HepG2 (cell line): ENCODE data around the gene DSCAML1. TPM values are rescaled to one million over a fixed set of nuclear protein-coding genes. Genes with fewer than 3 reads are reported as not detected.

Source experiments
- ARNT2 ChIP-seq: sonication (generic); formaldehyde crosslinking; IDR thresholded peaks from 2 replicates; pipeline ENCODE4 v1.8.0; 2022; ENCODE audit warnings: mild to moderate bottlenecking, low read depth, missing genetic modification reagents, moderate library complexity
- CBFB ChIP-seq: sonication (generic); formaldehyde crosslinking; IDR thresholded peaks from 2 replicates; pipeline ENCODE4 v1.4.0; 2020; ENCODE audit warnings: missing genetic modification reagents
- IKZF1 ChIP-seq: fragments of 450-650 bp; IDR thresholded peaks from 2 replicates; pipeline ENCODE4 v1.7.1; 2016
- KDM4B ChIP-seq: sonication (generic); formaldehyde crosslinking; IDR thresholded peaks from 2 replicates; pipeline ENCODE4 v1.4.0; 2020; ENCODE audit warnings: missing genetic modification reagents
- MED13 ChIP-seq: sonication (generic); formaldehyde crosslinking; IDR thresholded peaks from 2 replicates; pipeline ENCODE4 v1.5.0; 2020; ENCODE audit warnings: missing genetic modification reagents
- NR3C1 ChIP-seq: sonication (generic); formaldehyde crosslinking; IDR thresholded peaks from 2 replicates; pipeline ENCODE4 v1.4.0; 2020; ENCODE audit warnings: missing genetic modification reagents
- SIN3B ChIP-seq: fragments of 150-350 bp; IDR thresholded peaks from 2 replicates; pipeline ENCODE4 v1.6.1; 2014; ENCODE audit warnings: low read length
- SOX13 ChIP-seq, 3 experiments: fragments of 450-650 bp in 1 of 3; sonication (generic) in 1 of 3; formaldehyde crosslinking in 1 of 3; IDR thresholded peaks in 2 of 3; conservative IDR thresholded peaks in 1 of 3; 2 replicates each; pipeline versions ENCODE4 v1.5.0 to v1.6.1; 2016 to 2020; ENCODE audit warnings: antibody characterized with exemption in 1 of 3, mild to moderate bottlenecking in 1 of 3, missing compliant biosample characterization in 1 of 3, missing genetic modification reagents in 1 of 3, moderate library complexity in 1 of 3
- SOX5 ChIP-seq: IDR thresholded peaks from 2 replicates; pipeline ENCODE4 v1.6.1; 2016; ENCODE audit warnings: borderline replicate concordance
- SSRP1 ChIP-seq: IDR thresholded peaks from 2 replicates; pipeline ENCODE4 v1.6.1; 2016; ENCODE audit warnings: control low read depth
- U2AF2 ChIP-seq: fragments of 200-400 bp; formaldehyde crosslinking; IDR thresholded peaks from 2 replicates; pipeline ENCODE4 v1.6.1; 2017; ENCODE audit warnings: low read depth, mild to moderate bottlenecking, low read length
- ZKSCAN1 ChIP-seq: fragments of 150-350 bp; IDR thresholded peaks from 2 replicates; pipeline ENCODE4 v1.6.1; 2014; ENCODE audit warnings: low read length
- ZNF10 ChIP-seq: sonication (generic); formaldehyde crosslinking; IDR thresholded peaks from 2 replicates; pipeline ENCODE4 v1.4.0; 2020; ENCODE audit warnings: mild to moderate bottlenecking, low read depth, missing genetic modification reagents, borderline replicate concordance
- ZNF138 ChIP-seq: sonication (generic); formaldehyde crosslinking; IDR thresholded peaks from 2 replicates; pipeline ENCODE4 v1.5.0; 2020; ENCODE audit warnings: mild to moderate bottlenecking, low read depth, missing genetic modification reagents
- ZNF616 ChIP-seq: sonication (generic); formaldehyde crosslinking; IDR thresholded peaks from 2 replicates; pipeline ENCODE4 v1.5.0; 2020; ENCODE audit warnings: low read depth, mild to moderate bottlenecking, missing genetic modification reagents
- ZNF737 ChIP-seq: sonication (generic); formaldehyde crosslinking; IDR thresholded peaks from 2 replicates; pipeline ENCODE4 v1.5.0; 2020; ENCODE audit warnings: missing genetic modification reagents, mild to moderate bottlenecking, borderline replicate concordance
- ZNF879 ChIP-seq: sonication (generic); formaldehyde crosslinking; IDR thresholded peaks from 2 replicates; pipeline ENCODE4 v1.8.1; 2023; ENCODE audit warnings: missing genetic modification reagents
- ZZZ3 ChIP-seq: sonication (generic); formaldehyde crosslinking; IDR thresholded peaks from 2 replicates; pipeline ENCODE4 v1.4.0; 2020; ENCODE audit warnings: missing genetic modification reagents, mild to moderate bottlenecking, borderline replicate concordance
- polyA plus RNA-seq, 8 experiments: library from polyadenylated mRNA; depleted of rRNA in 3 of 8; stranded (reverse) in 7 of 8; unstranded in 1 of 8; fragments of >200 nt; fragmentation: Illumina TruSeq in 4 of 8; extraction: Trizol in 4 of 8; gene quantifications; 2 replicates each; pipeline versions ENCODE4 v1.2.1 to v1.2.3, GENCODE V29; 2011 to 2016; ENCODE audit warnings: low read depth in 4 of 8, missing spikeins in 1 of 8, mixed read lengths in 1 of 8; ENCODE audit not compliant: insufficient read depth in 1 of 8
- total RNA-seq, 5 experiments: library from RNA; depleted of rRNA; stranded (reverse); fragments of >200 nt; fragmentation: Illumina TruSeq; extraction: Trizol; gene quantifications; 2 replicates each; pipeline ENCODE4 v1.2.3, GENCODE V29; 2016; ENCODE audit warnings: low read depth in 1 of 5
- TF ChIP-seq, protein P1 (sequence below), 2 experiments: IDR thresholded peaks; 2 replicates each; pipeline ENCODE4 v1.6.1; 2011 to 2012; ENCODE audit warnings: low read length in 2 of 2, borderline replicate concordance in 1 of 2, low read depth in 1 of 2, mild to moderate bottlenecking in 1 of 2, moderate library complexity in 1 of 2
- TF ChIP-seq, protein P2 (sequence below): IDR thresholded peaks from 2 replicates; pipeline ENCODE4 v1.6.1; 2016; ENCODE audit warnings: low read depth, borderline replicate concordance
- TF ChIP-seq, protein P3 (sequence below): sonication (generic); formaldehyde crosslinking; IDR thresholded peaks from 2 replicates; pipeline ENCODE4 v1.8.0; 2022; ENCODE audit warnings: mild to moderate bottlenecking, missing genetic modification reagents, borderline replicate concordance
- TF ChIP-seq, protein P4 (sequence below): sonication (generic); formaldehyde crosslinking; IDR thresholded peaks from 2 replicates; pipeline ENCODE4 v1.4.0; 2020; ENCODE audit warnings: missing genetic modification reagents, borderline replicate concordance

Gene DSCAML1
- total and polyA plus RNA-seq, 2 of the 13 experiments (the other 11 are each of a cell fraction or from before 2014, with no cell fraction given) = 0.29 to 0.40 TPM

DNA sequence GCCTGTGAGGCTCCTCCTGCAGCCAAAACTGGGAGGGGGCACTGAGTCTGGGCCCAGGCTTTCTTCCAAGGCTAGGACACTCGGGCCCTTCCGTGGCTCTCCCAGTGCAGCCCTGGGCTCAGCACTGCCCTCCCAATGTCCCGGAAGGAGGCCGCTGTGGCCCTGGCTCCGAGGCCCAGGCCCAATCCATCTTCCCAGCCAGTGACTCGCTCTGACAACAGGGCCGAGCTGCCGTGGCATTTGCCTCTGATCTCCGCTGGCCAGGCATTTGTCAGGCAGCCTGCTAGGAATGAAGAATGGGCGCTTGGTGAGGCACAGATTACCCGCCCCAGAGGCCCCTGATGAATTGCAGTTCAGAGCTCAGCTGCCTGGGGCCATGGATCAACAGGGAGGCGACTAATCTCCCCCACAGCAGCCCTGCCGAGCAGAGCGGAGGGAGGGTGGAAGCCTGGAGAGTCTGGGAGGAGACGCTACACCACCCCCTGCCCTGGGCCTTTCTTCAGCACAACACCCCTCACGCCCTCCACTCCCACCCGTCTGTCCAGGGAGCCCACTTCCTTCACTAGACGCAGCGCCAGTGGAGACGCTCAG lies 19.2 kb upstream of the DSCAML1 start (continued):
- TF ChIP-seq, protein P1, sequence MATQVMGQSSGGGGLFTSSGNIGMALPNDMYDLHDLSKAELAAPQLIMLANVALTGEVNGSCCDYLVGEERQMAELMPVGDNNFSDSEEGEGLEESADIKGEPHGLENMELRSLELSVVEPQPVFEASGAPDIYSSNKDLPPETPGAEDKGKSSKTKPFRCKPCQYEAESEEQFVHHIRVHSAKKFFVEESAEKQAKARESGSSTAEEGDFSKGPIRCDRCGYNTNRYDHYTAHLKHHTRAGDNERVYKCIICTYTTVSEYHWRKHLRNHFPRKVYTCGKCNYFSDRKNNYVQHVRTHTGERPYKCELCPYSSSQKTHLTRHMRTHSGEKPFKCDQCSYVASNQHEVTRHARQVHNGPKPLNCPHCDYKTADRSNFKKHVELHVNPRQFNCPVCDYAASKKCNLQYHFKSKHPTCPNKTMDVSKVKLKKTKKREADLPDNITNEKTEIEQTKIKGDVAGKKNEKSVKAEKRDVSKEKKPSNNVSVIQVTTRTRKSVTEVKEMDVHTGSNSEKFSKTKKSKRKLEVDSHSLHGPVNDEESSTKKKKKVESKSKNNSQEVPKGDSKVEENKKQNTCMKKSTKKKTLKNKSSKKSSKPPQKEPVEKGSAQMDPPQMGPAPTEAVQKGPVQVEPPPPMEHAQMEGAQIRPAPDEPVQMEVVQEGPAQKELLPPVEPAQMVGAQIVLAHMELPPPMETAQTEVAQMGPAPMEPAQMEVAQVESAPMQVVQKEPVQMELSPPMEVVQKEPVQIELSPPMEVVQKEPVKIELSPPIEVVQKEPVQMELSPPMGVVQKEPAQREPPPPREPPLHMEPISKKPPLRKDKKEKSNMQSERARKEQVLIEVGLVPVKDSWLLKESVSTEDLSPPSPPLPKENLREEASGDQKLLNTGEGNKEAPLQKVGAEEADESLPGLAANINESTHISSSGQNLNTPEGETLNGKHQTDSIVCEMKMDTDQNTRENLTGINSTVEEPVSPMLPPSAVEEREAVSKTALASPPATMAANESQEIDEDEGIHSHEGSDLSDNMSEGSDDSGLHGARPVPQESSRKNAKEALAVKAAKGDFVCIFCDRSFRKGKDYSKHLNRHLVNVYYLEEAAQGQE (IDR thresholded peaks at IDR 0.05; ENCODE audit: borderline replicate concordance in 1 of 2, low read depth in 1 of 2, low read length in 2 of 2) = no peak
- TF ChIP-seq ZNF879 = no peak
- TF ChIP-seq U2AF2 = no peak; the same call in 1 of the 2 replicates
- no peak for TF ChIP-seq ZKSCAN1
- no peak for TF ChIP-seq ZNF10 (CRISPR knock-in tag)
- no peak for TF ChIP-seq ZNF737
- no peak for TF ChIP-seq IKZF1
- TF ChIP-seq ZNF616 = no peak
- no peak for TF ChIP-seq KDM4B
- no peak for TF ChIP-seq SOX5
- TF ChIP-seq SSRP1 (CRISPR knock-in tag) = no peak
- TF ChIP-seq CBFB = no peak
- no peak for TF ChIP-seq ARNT2 (CRISPR knock-in tag)
- TF ChIP-seq SIN3B = no peak
- TF ChIP-seq SOX13 (IDR thresholded peaks at IDR 0.05) = no peak
- TF ChIP-seq SOX13 (CRISPR knock-in tag; conservative IDR thresholded peaks at IDR 0.05 in 1 of 2, IDR thresholded peaks at IDR 0.05 in 1 of 2) = no peak
- TF ChIP-seq MED13 (CRISPR knock-in tag) = no peak
- no peak for TF ChIP-seq ZZZ3 (CRISPR knock-in tag)
- TF ChIP-seq NR3C1 (CRISPR knock-in tag) = no peak
- TF ChIP-seq, protein P2, sequence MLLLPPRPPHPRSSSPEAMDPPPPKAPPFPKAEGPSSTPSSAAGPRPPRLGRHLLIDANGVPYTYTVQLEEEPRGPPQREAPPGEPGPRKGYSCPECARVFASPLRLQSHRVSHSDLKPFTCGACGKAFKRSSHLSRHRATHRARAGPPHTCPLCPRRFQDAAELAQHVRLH (CRISPR knock-in tag) = no peak
- TF ChIP-seq, protein P3, sequence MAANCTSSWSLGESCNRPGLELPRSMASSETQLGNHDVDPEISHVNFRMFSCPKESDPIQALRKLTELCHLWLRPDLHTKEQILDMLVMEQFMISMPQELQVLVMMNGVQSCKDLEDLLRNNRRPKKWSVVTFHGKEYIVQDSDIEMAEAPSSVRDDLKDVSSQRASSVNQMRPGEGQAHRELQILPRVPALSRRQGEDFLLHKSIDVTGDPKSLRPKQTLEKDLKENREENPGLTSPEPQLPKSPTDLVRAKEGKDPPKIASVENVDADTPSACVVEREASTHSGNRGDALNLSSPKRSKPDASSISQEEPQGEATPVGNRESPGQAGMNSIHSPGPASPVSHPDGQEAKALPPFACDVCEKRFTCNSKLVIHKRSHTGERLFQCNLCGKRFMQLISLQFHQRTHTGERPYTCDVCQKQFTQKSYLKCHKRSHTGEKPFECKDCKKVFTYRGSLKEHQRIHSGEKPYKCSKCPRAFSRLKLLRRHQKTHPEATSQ (CRISPR knock-in tag) = no peak
- TF ChIP-seq, protein P4, sequence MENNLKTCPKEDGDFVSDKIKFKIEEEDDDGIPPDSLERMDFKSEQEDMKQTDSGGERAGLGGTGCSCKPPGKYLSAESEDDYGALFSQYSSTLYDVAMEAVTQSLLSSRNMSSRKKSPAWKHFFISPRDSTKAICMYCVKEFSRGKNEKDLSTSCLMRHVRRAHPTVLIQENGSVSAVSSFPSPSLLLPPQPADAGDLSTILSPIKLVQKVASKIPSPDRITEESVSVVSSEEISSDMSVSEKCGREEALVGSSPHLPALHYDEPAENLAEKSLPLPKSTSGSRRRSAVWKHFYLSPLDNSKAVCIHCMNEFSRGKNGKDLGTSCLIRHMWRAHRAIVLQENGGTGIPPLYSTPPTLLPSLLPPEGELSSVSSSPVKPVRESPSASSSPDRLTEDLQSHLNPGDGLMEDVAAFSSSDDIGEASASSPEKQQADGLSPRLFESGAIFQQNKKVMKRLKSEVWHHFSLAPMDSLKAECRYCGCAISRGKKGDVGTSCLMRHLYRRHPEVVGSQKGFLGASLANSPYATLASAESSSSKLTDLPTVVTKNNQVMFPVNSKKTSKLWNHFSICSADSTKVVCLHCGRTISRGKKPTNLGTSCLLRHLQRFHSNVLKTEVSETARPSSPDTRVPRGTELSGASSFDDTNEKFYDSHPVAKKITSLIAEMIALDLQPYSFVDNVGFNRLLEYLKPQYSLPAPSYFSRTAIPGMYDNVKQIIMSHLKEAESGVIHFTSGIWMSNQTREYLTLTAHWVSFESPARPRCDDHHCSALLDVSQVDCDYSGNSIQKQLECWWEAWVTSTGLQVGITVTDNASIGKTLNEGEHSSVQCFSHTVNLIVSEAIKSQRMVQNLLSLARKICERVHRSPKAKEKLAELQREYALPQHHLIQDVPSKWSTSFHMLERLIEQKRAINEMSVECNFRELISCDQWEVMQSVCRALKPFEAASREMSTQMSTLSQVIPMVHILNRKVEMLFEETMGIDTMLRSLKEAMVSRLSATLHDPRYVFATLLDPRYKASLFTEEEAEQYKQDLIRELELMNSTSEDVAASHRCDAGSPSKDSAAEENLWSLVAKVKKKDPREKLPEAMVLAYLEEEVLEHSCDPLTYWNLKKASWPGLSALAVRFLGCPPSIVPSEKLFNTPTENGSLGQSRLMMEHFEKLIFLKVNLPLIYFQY (CRISPR knock-in tag) = no peak
- no peak for TF ChIP-seq ZNF138 (CRISPR knock-in tag)
